ENCODE measurements around the gene SZT2. TPM values are rescaled to one million over a fixed set of nuclear protein-coding genes. Genes with fewer than 3 reads are reported as not detected.

Gene SZT2
- total RNA-seq, 1 donor from 2014 or later = 24.8 TPM

DNA sequence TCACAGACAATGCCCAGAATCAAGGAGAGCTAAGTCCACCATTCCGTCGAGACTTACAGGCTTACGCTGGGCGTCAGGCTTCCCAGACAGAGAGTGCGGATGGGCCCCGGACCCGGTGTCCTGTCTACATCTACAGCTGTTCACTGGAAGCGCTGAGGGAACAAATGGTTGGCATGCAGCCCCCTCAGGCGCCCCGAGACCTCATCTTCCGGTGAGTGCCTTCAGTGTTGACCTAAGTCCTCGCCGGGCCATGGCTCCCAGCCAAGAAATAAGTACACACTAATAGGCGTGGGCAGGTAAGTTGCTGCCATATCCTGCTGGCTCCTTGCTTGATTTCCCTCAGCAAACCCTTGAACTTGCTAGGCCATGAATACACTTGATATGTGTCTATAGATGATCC, 37.8 kb downstream of the SZT2 start:
- Histone ChIP-seq H3K4me3 (no peak overlapping the region), H3K9me3 (replicated peaks) (no peaks in the 10 kb centered on the region), H3K27me3 (ENCODE audit: low read depth) (no peaks in the 10 kb centered on the region), H3K36me3 (peaks cover 97% of the 10 kb centered on the region), H3K27ac (replicated peaks) (no peak overlapping the region), H3K4me1 (no peaks in the 10 kb centered on the region)
- intact Hi-C loops (cut with micrococcal nuclease) = no loop called here
- DNase-seq = no peak
- TF ChIP-seq, protein P1, sequence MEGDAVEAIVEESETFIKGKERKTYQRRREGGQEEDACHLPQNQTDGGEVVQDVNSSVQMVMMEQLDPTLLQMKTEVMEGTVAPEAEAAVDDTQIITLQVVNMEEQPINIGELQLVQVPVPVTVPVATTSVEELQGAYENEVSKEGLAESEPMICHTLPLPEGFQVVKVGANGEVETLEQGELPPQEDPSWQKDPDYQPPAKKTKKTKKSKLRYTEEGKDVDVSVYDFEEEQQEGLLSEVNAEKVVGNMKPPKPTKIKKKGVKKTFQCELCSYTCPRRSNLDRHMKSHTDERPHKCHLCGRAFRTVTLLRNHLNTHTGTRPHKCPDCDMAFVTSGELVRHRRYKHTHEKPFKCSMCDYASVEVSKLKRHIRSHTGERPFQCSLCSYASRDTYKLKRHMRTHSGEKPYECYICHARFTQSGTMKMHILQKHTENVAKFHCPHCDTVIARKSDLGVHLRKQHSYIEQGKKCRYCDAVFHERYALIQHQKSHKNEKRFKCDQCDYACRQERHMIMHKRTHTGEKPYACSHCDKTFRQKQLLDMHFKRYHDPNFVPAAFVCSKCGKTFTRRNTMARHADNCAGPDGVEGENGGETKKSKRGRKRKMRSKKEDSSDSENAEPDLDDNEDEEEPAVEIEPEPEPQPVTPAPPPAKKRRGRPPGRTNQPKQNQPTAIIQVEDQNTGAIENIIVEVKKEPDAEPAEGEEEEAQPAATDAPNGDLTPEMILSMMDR (IDR thresholded peaks at IDR 0.05; ENCODE audit: borderline replicate concordance) = no peak

DNA sequence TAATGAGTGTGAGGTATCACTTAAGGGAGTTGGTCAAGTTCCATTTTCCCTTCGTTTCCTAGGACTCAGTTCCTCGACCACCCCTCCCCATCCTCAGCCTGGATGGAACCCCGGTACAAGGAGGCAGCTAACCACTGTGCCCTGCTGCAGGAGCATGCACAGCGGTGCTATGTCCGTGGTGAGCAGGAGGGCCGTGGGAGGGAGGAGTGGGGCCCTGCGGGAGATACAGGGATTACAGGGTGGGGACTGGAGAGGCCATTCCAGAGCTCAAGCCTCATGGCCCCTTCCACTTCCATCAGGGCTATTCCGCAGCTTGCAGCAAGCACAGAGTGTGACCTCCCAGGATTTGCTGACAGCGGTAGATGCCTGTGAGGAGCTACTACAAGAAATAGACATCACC, 38.2 kb downstream of the SZT2 start:
- no peaks in the 10 kb centered on the region for H3K27me3 ChIP-seq (ENCODE audit: low read depth)
- no peaks in the 10 kb centered on the region for H3K9me3 ChIP-seq (replicated peaks)
- no peak overlapping the region for H3K27ac ChIP-seq (replicated peaks)
- no peak overlapping the region for H3K4me3 ChIP-seq
- no peaks in the 10 kb centered on the region for H3K4me1 ChIP-seq
- TF ChIP-seq, protein P1 (IDR thresholded peaks at IDR 0.05; ENCODE audit: borderline replicate concordance) = no peak
- peaks cover 97% of the 10 kb centered on the region for H3K36me3 ChIP-seq
- intact Hi-C loops (cut with micrococcal nuclease) = no loop called here
- no peak for DNase-seq

DNA sequence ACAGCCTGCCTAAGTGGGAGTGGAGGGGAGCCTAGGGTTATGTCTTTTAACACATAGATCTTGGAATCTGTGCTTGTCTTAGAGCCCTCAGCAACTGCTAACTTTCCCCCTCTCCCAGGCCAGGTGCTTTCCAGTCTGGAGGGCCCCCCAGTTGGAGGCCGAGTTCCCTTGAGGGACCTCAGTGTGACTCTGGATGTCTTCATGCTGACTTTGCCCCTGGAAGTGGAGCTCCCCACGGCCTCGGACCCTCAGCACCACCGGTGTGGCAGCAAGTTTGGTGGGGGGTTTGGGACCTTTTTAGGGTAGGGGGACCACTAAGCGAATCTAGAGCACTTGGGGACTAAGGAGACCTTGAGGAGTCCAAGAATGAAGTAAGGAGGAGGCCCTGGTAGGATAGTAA, 41.1 kb downstream of the SZT2 start:
- Histone ChIP-seq H3K36me3 (peaks cover 97% of the 10 kb centered on the region), H3K27me3 (ENCODE audit: low read depth) (no peaks in the 10 kb centered on the region), H3K9me3 (replicated peaks) (no peaks in the 10 kb centered on the region), H3K4me3 (no peak overlapping the region), H3K27ac (replicated peaks) (no peak overlapping the region), H3K4me1 (peaks cover 6% of the 10 kb centered on the region)
- DNase-seq = no peak
- intact Hi-C loops (cut with micrococcal nuclease) = no loop called here
- TF ChIP-seq, protein P1 (IDR thresholded peaks at IDR 0.05; ENCODE audit: borderline replicate concordance) = no peak

DNA sequence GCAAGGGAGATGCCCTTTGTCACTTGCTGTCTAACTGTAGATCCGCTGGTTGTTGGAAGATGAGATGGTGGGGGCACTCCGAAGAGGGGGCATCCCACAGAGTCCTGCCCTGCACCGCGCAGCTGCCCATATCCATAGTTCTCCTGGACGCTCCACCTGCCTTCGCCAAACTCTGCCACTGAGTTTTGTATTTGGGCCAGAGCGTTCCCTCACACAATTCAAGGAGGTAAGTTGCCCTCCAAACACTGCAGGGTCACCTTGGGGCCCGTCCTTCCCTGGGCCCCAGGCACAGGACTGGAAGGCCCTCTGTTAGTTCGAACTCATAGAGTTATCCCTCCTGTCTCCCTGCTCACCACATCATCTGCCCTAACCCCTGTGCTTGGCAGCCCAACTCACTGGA, 42.0 kb downstream of the SZT2 start:
- intact Hi-C loops (cut with micrococcal nuclease) = no loop called here
- no peak for DNase-seq
- Histone ChIP-seq H3K36me3 (peaks cover 89% of the 10 kb centered on the region), H3K4me3 (no peak overlapping the region), H3K9me3 (replicated peaks) (no peaks in the 10 kb centered on the region), H3K27ac (replicated peaks) (no peak overlapping the region), H3K27me3 (ENCODE audit: low read depth) (no peaks in the 10 kb centered on the region), H3K4me1 (peaks cover 14% of the 10 kb centered on the region)
- TF ChIP-seq, protein P1 (IDR thresholded peaks at IDR 0.05; ENCODE audit: borderline replicate concordance) = no peak

DNA sequence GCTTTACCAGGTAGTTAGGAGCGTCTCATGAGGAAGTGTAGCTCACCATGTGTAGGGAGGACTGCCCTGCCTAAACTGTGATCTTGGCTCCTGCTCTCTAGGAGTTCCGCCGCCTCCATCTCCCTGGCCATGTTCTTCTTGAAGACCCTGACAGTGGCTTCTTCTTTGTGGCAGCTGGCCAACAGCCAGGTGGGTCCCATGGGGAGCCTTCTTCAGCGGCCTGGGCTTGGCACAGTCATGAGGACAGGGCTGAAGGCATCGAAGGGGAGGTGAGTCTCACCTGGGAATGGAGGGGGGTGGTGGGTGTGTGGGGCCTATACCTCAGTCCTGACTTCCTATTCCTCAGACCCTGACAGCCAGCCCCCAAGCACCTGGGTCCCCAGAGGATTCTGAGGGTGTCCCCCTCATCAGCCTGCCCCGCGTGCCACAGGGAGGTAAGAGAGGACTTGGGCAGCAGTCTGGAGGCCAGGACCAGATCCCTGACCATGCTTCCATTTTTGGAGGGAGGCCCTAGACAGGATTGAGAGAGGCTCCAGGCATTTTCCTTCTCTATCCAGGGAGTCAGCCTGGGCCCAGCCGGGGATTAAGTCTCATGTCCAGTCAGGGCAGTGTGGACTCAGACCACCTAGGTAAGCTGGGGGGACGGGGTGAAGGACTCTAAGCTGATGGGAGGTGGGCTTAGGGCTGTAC, 42.6 kb downstream of the SZT2 start:
- H3K36me3 ChIP-seq = peaks cover 83% of the 10 kb centered on the region
- TF ChIP-seq, protein P1 (IDR thresholded peaks at IDR 0.05; ENCODE audit: borderline replicate concordance) = no peak
- intact Hi-C loops (cut with micrococcal nuclease) = no loop called here
- no peak for DNase-seq
- no peak overlapping the region for H3K27ac ChIP-seq (replicated peaks)
- no peak overlapping the region for H3K4me3 ChIP-seq
- H3K9me3 ChIP-seq (replicated peaks) = no peaks in the 10 kb centered on the region
- no peaks in the 10 kb centered on the region for H3K27me3 ChIP-seq (ENCODE audit: low read depth)
- H3K4me1 ChIP-seq = peaks cover 14% of the 10 kb centered on the region

All from left ventricle myocardium inferior (tissue), 1 donor.